SU-DHL-6 (cell line): Measurements from ENCODE around the gene PRSS50.

Experiments
- CTCF ChIP-seq: fragments of 200-600 bp; sonication (generic); IDR thresholded peaks from one replicate; pipeline ENCODE4 v1.5.1; 2017; ENCODE audit warnings: antibody characterized with exemption, mild to moderate bottlenecking, low read length, moderate library complexity; ENCODE audit not compliant: insufficient read depth, poor library complexity, severe bottlenecking
- EZH2phosphoT487 ChIP-seq: fragments of 200-600 bp; sonication (generic), shearing (Covaris generic); conservative IDR thresholded peaks from 2 replicates; pipeline ENCODE4 v1.6.1; 2018; ENCODE audit warnings: mild to moderate bottlenecking, antibody characterized with exemption, low read length, moderate library complexity, mixed read lengths

DNA sequence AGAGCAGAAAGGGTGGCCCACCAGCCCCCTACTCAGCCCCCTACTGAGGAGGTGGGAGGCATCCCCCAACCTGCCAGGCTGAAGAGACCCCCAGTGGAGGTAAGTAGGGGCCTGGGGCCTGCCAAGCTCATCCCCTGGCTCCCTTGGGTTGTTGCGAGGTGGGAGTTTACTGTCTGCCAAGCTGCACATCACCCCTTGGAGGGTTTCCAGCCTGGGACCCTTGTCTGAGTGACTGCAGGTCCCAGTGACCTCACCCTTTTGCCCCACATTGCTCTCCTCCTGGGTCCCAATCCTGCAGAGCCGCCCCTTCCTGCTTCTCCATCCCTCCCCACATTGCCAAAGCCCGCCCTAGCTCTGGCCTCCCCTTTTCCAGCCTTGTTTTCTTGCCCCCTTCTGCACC is 23.1 kb downstream of the PRSS50 start:
- no peak for TF ChIP-seq CTCF
- TF ChIP-seq EZH2phosphoT487 = no peak
